ENCODE data around the gene CSNK2A3.

DNA sequence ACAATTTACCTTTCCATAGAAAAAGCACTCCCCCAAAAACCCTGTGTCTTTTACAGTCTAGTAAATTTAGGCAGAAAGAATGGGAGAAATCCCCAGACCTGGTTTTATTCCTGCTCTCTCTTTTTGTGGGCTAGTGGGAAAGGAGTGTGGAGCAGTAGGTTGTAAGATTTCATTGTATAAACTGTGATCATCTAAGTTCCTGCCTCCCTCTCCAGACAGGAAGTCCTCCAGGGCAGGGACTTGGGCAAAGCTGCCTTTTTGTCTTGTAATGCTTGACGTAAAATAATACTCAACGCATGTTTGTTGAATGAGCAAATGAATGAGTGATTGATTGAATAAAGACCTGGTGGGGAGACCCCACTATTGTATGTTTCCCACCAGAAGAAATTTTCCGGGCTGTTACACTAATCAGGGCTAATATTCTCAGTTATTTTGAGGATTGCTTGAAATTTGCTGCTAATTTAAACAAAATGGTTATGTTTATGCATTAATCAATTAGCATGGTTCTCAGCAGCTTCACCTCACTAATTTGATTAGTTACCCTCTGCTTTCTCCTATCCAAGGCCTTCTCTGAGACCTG lies 36.3 kb downstream of the CSNK2A3 start:
- TF ChIP-seq CTCF (conservative IDR thresholded peaks at IDR 0.05; ENCODE audit: low read length) (no peak), EZH2phosphoT487 (IDR thresholded peaks at IDR 0.05; ENCODE audit: borderline replicate concordance) (no peak)

Measured in Loucy (cell line).